Sigmoid colon (tissue), 7 donors: Measurements from ENCODE around the gene APOD. TPM values are rescaled to one million over a fixed set of nuclear protein-coding genes. Genes with fewer than 3 reads are reported as not detected.

Experiments
- DNase-seq: peaks from one replicate; pipeline ENCODE4 v3.0.0-alpha.2; 2019
- H3K27ac ChIP-seq, 4 donors: fragments of 200-600 bp; sonication (generic); one replicate each; pipeline ENCODE4 v1.5.1; 2016 to 2019; ENCODE audit warnings: mild to moderate bottlenecking in 1 of 4
- H3K27me3 ChIP-seq, 3 donors: fragments of 200-600 bp; sonication (generic); one replicate each; pipeline ENCODE4 v1.5.1; 2019; ENCODE audit warnings: mild to moderate bottlenecking in 1 of 3
- H3K36me3 ChIP-seq, 4 donors: fragments of 200-600 bp; sonication (generic); one replicate each; pipeline ENCODE4 v1.5.1; 2016 to 2019
- H3K4me1 ChIP-seq, 4 donors: fragments of 200-600 bp; sonication (generic); one replicate each; pipeline ENCODE4 v1.5.1; 2017 to 2019
- H3K4me3 ChIP-seq, 4 donors: fragments of 200-600 bp; sonication (generic); one replicate each; pipeline ENCODE4 v1.5.1; 2017 to 2019; ENCODE audit warnings: mild to moderate bottlenecking in 2 of 4, moderate library complexity in 1 of 4
- H3K9me3 ChIP-seq, 4 donors: fragments of 200-600 bp in 3 of 4; sonication (generic) in 3 of 4; one replicate each; pipeline versions ENCODE4 v1.5.1 to v1.6.1; 2013 to 2019
- CTCF ChIP-seq, 4 experiments: fragments of 450-650 bp in 3 of 4; fragments of 200-600 bp in 1 of 4; IDR thresholded peaks; one replicate each; pipeline ENCODE4 v1.5.1; 2016 to 2019; ENCODE audit warnings: antibody characterized with exemption in 4 of 4, mild to moderate bottlenecking in 3 of 4, moderate library complexity in 2 of 4
- EP300 ChIP-seq, 4 donors: sonication (generic); formaldehyde crosslinking; IDR thresholded peaks; one replicate each; pipeline ENCODE4 v1.6.1; 2017; ENCODE audit warnings: antibody characterized with exemption in 4 of 4
- POLR2A ChIP-seq, 2 donors: fragments of 450-650 bp; IDR thresholded peaks; one replicate each; pipeline ENCODE4 v1.6.1; 2016; ENCODE audit warnings: antibody characterized with exemption in 2 of 2, mild to moderate bottlenecking in 2 of 2, moderate library complexity in 2 of 2
- POLR2AphosphoS5 ChIP-seq, 4 donors: sonication (generic); formaldehyde crosslinking; IDR thresholded peaks; one replicate each; pipeline ENCODE4 v1.6.1; 2017; ENCODE audit warnings: antibody characterized with exemption in 4 of 4
- WGBS, 2 donors: extraction: QIAGEN DNeasy Blood & Tissue Kit; methylation state at CpG; one replicate each; pipeline ENCODE4 v1.1.7; 2013; 5-methylcytosine and 5-hydroxymethylcytosine counted together
- intact Hi-C: fragments of 100-400 bp; cut with DNase I; formaldehyde crosslinking; loops from one replicate; pipeline ENCODE4 v1.15.1; 2023
- polyA plus RNA-seq, 3 donors: library from polyadenylated mRNA; stranded (reverse); fragments of 200-250 nt; gene quantifications; one replicate each; pipeline ENCODE4 v1.2.3, GENCODE V29; 2013
- total RNA-seq, 4 donors: library from RNA; depleted of rRNA; stranded (reverse); fragments of >200 nt; gene quantifications; one replicate each; pipeline ENCODE4 v1.1.0, GENCODE V29; 2016
- donor health status: healthy with polysubstance abuse.
- donor health status: Bipolar disorder and iron deficiency.
- donor health status: healthy.

Gene APOD
- total and polyA plus RNA-seq, 7 donors = 8.1 to 296 (median 63.7) TPM

- TF ChIP-seq EP300 (IDR thresholded peaks at IDR 0.05) (no peak), CTCF (IDR thresholded peaks at IDR 0.05) (no peak), POLR2AphosphoS5 (IDR thresholded peaks at IDR 0.05) (no peak), POLR2A (IDR thresholded peaks at IDR 0.05) (no peak)
- H3K4me3 ChIP-seq = no peak overlapping the region
- no peaks in the 10 kb centered on the region for H3K9me3 ChIP-seq
- no peaks in the 10 kb centered on the region for H3K4me1 ChIP-seq
- no peak for DNase-seq
- H3K27me3 ChIP-seq = peaks cover 0 to 34% (median 0%) of the 10 kb centered on the region in 3 donors
- H3K36me3 ChIP-seq = no peaks in the 10 kb centered on the region
- 73 to 74% methylated on average over 6 of the region's 6 CpGs for WGBS, 2 donors
- intact Hi-C loops = no loop called here
- H3K27ac ChIP-seq = no peak overlapping the region
Observed at GRCh38 chr3:195570344-195570743, 13.4 kb downstream of the APOD start.

GRCh38 chr3:195568630-195569029 lies 15.1 kb downstream of the APOD start:
- Histone ChIP-seq H3K9me3 (no peaks in the 10 kb centered on the region), H3K36me3 (no peaks in the 10 kb centered on the region), H3K4me1 (no peaks in the 10 kb centered on the region), H3K27me3 (peaks cover 0 to 39% (median 0%) of the 10 kb centered on the region in 3 donors), H3K4me3 (no peak overlapping the region), H3K27ac (no peak overlapping the region)
- WGBS, 2 donors = 74 to 75% methylated on average over 5 of the region's 5 CpGs
- no peak for TF ChIP-seq POLR2A (IDR thresholded peaks at IDR 0.05)
- TF ChIP-seq EP300 (IDR thresholded peaks at IDR 0.05) = no peak
- no peak for TF ChIP-seq CTCF (IDR thresholded peaks at IDR 0.05)
- TF ChIP-seq POLR2AphosphoS5 (IDR thresholded peaks at IDR 0.05) = no peak
- intact Hi-C loops = no loop called here
- no peak for DNase-seq

DNA sequence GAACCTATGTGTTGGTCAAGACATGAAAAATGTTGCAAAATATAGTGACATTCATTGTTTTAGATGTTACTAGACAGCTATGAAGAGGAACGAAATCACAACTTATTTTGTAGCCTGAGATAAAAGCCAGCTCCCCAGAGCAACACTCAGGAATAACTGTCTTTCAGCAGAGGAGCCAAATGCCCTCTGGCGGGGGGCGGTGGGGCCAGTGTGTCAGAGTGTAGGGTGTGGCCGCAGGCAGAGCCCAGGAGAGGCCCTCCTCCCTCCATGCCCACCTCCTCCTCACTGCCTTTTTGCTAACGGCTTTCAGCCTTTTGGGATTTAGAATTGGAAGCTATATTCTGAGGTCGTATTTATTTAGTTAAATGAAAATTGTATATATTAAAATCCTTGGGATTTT lies 16.9 kb downstream of the APOD start:
- DNase-seq = no peak
- no peaks in the 10 kb centered on the region for H3K4me1 ChIP-seq
- no peaks in the 10 kb centered on the region for H3K9me3 ChIP-seq
- no peak for TF ChIP-seq EP300 (IDR thresholded peaks at IDR 0.05)
- no peak for TF ChIP-seq CTCF (IDR thresholded peaks at IDR 0.05)
- no peak for TF ChIP-seq POLR2A (IDR thresholded peaks at IDR 0.05)
- no peak for TF ChIP-seq POLR2AphosphoS5 (IDR thresholded peaks at IDR 0.05)
- no peak overlapping the region for H3K27ac ChIP-seq
- intact Hi-C loops = no loop called here
- 21 to 59% methylated on average over 6 of the region's 6 CpGs for whole genome bisulfite sequencing, 2 donors
- H3K36me3 ChIP-seq = no peaks in the 10 kb centered on the region
- H3K4me3 ChIP-seq = no peak overlapping the region
- H3K27me3 ChIP-seq = peaks cover 0 to 39% (median 0%) of the 10 kb centered on the region in 3 donors

DNA sequence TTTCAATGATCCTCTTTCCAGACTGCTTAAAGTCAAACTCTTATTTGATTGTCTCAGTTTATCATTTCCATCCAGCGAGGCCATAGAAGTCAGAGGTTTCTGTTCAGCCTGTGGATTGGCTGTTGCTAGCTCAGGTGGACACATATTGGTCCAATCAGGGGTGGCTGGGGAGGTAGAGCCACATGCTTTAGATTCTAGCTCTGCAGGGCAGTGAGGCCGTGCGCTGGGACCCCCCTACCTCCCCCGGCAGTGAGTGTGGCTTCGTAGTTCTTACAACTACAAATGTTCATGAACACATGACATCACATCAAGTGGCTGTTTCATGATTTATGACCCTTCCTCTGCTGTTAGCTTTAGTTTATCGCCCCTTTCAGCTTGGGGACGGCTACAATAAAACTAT lies 18.0 kb downstream of the APOD start:
- intact Hi-C loops = no loop called here
- DNase-seq = no peak
- H3K4me3 ChIP-seq = no peak overlapping the region
- H3K27ac ChIP-seq = no peak overlapping the region
- no peaks in the 10 kb centered on the region for H3K9me3 ChIP-seq
- peaks cover 0 to 39% (median 0%) of the 10 kb centered on the region in 3 donors for H3K27me3 ChIP-seq
- H3K4me1 ChIP-seq = no peaks in the 10 kb centered on the region
- no peak for TF ChIP-seq CTCF (IDR thresholded peaks at IDR 0.05)
- no peak for TF ChIP-seq EP300 (IDR thresholded peaks at IDR 0.05)
- no peak for TF ChIP-seq POLR2AphosphoS5 (IDR thresholded peaks at IDR 0.05)
- no peak for TF ChIP-seq POLR2A (IDR thresholded peaks at IDR 0.05)
- WGBS, 2 donors = 32 to 39% methylated on average over 7 of the region's 7 CpGs
- H3K36me3 ChIP-seq = no peaks in the 10 kb centered on the region

- H3K27ac ChIP-seq = no peak overlapping the region
- WGBS, 2 donors = 90 to 94% methylated on average over 4 of the region's 4 CpGs
Observed at GRCh38 chr3:195563317-195563716, 20.4 kb downstream of the APOD start.

More at GRCh38 chr3:195563317-195563716, 20.4 kb downstream of the APOD start:
- Histone ChIP-seq H3K9me3 (no peaks in the 10 kb centered on the region), H3K27me3 (peaks cover 0 to 32% (median 0%) of the 10 kb centered on the region in 3 donors), H3K4me1 (no peaks in the 10 kb centered on the region), H3K36me3 (no peaks in the 10 kb centered on the region), H3K4me3 (no peak overlapping the region)
- intact Hi-C loops = no loop called here
- no peak for TF ChIP-seq CTCF (IDR thresholded peaks at IDR 0.05)
- no peak for TF ChIP-seq POLR2A (IDR thresholded peaks at IDR 0.05)
- no peak for TF ChIP-seq POLR2AphosphoS5 (IDR thresholded peaks at IDR 0.05)
- TF ChIP-seq EP300 (IDR thresholded peaks at IDR 0.05) = no peak
- DNase-seq = no peak
